Ovary (tissue), 9 donors: ENCODE results near the gene RBM47. TPM values are rescaled to one million over a fixed set of nuclear protein-coding genes. Genes with fewer than 3 reads are reported as not detected.

ENCODE experiments used
- DNase-seq, 5 donors: peaks; one replicate each; pipeline ENCODE4 v3.0.0-alpha.2; 2019 to 2020
- H3K27ac ChIP-seq, 2 donors: fragments of 200-600 bp; one replicate each; pipeline versions ENCODE4 v1.5.1 to v1.8.0; 2019 to 2022
- H3K27me3 ChIP-seq: fragments of 200-600 bp; one replicate; pipeline ENCODE4 v1.8.0; 2022
- H3K36me3 ChIP-seq: fragments of 200-600 bp; sonication (generic); one replicate; pipeline ENCODE4 v1.5.1; 2019
- H3K4me1 ChIP-seq: one replicate; pipeline ENCODE4 v1.8.1; 2013; ENCODE audit warnings: mild to moderate bottlenecking, moderate library complexity; ENCODE audit not compliant: insufficient read depth
- H3K4me3 ChIP-seq: fragments of 200-600 bp; sonication (generic); one replicate; pipeline ENCODE4 v1.5.1; 2017
- H3K9me3 ChIP-seq, 2 donors: fragments of 200-600 bp in 1 of 2; sonication (generic) in 1 of 2; one replicate each; pipeline versions ENCODE4 v1.5.1 to v1.8.1; 2013 to 2019; ENCODE audit warnings: mild to moderate bottlenecking in 1 of 2, moderate library complexity in 1 of 2
- CTCF ChIP-seq, 3 donors: fragments of 450-650 bp in 2 of 3; fragments of 200-600 bp in 1 of 3; IDR thresholded peaks; one replicate each; pipeline versions ENCODE4 v1.5.1 to v1.8.0; 2016 to 2022; ENCODE audit warnings: antibody characterized with exemption in 3 of 3, mild to moderate bottlenecking in 1 of 3
- EP300 ChIP-seq: sonication (generic); formaldehyde crosslinking; IDR thresholded peaks from one replicate; pipeline ENCODE4 v1.6.1; 2017; ENCODE audit warnings: antibody characterized with exemption
- POLR2A ChIP-seq: fragments of 450-650 bp; IDR thresholded peaks from one replicate; pipeline ENCODE4 v1.6.1; 2017; ENCODE audit warnings: antibody characterized with exemption, mild to moderate bottlenecking, moderate library complexity
- WGBS, 3 donors: extraction: QIAGEN DNeasy Blood & Tissue Kit in 1 of 3; methylation state at CpG; one replicate each; pipeline versions ENCODE4 v1.1.5 to v1.1.7; 2013 to 2017; 5-methylcytosine and 5-hydroxymethylcytosine counted together
- intact Hi-C, 4 donors: fragments of 100-400 bp; cut with DNase I; formaldehyde crosslinking; loops; one replicate each; pipeline versions ENCODE4 v1.11.0 to v1.15.1; 2022 to 2023
- polyA plus RNA-seq, 2 donors: library from polyadenylated mRNA; stranded (reverse); fragments of 200-250 nt in 1 of 2; fragments of 350-450 nt in 1 of 2; fragmentation: Illumina TruSeq in 1 of 2; extraction: RNeasy Lipid Tissue Mini Kit (QIAGEN cat#74804) in 1 of 2; gene quantifications; one replicate each; pipeline ENCODE4 v1.2.3, GENCODE V29; 2013 to 2014
- total RNA-seq, 7 donors: library from RNA; depleted of rRNA in 2 of 7; stranded (reverse); fragments of >200 nt in 2 of 7; fragmentation: NEBNext Ultra II Directional in 3 of 7; extraction: Animal tissue kit (Norgen Biotek cat#: 25700) in 3 of 7; gene quantifications; one replicate each; pipeline versions ENCODE4 v1.1.0 to v1.2.4, GENCODE V29; 2016 to 2023
- donor health status: DM: no; HTN: no; CAD: no; lungs with moderate emphysema.
- donor health status: DM: no; HTN: no; CAD: no.
- donor health status: Bipolar disorder and iron deficiency.
- donor health status: DM: yes; HTN: yes; CAD: no.
- donor health status: DM: no; HTN: no; CAD: no.
- donor health status: DM: yes; HTN: yes; CAD: no.

RBM47 gene
- total and polyA plus RNA-seq, 9 donors, result 2.7 to 92.8 (median 10.3) TPM

GRCh38 chr4:40380647-40381046, 249.0 kb downstream of the RBM47 start:
- TF ChIP-seq CTCF (IDR thresholded peaks at IDR 0.05), result no peak
- no peak for TF ChIP-seq EP300
- no peak for TF ChIP-seq POLR2A
- no peaks in the 10 kb centered on the region for H3K9me3 ChIP-seq
- intact Hi-C loops, result no loop called here
- no peaks in the 10 kb centered on the region for H3K27me3 ChIP-seq
- DNase-seq, result no peak
- no peak overlapping the region for H3K4me3 ChIP-seq
- no peaks in the 10 kb centered on the region for H3K4me1 ChIP-seq
- H3K27ac ChIP-seq, result no peak overlapping the region
- whole genome bisulfite sequencing, 3 donors, result 73 to 88% (median 74%) methylated on average over 5 of the region's 5 CpGs
- no peaks in the 10 kb centered on the region for H3K36me3 ChIP-seq

GRCh38 chr4:40379248-40379647, 250.4 kb downstream of the RBM47 start:
- WGBS, 3 donors, result 44 to 60% (median 48%) methylated on average over 3 of the region's 3 CpGs
- no peak for DNase-seq
- no peaks in the 10 kb centered on the region for H3K36me3 ChIP-seq
- H3K27ac ChIP-seq, result no peak overlapping the region
- no peaks in the 10 kb centered on the region for H3K4me1 ChIP-seq
- no peak overlapping the region for H3K4me3 ChIP-seq
- no peak for TF ChIP-seq POLR2A
- no peak for TF ChIP-seq CTCF (IDR thresholded peaks at IDR 0.05)
- no peak for TF ChIP-seq EP300
- H3K27me3 ChIP-seq, result no peaks in the 10 kb centered on the region
- intact Hi-C loops, result no loop called here
- no peaks in the 10 kb centered on the region for H3K9me3 ChIP-seq

- TF ChIP-seq POLR2A (no peak), EP300 (no peak), CTCF (IDR thresholded peaks at IDR 0.05) (no peak)
- H3K27ac ChIP-seq, result no peak overlapping the region
- 48 to 75% (median 50%) methylated on average over 2 of the region's 2 CpGs for WGBS, 3 donors
- no peak for DNase-seq
- H3K9me3 ChIP-seq, result no peaks in the 10 kb centered on the region
- H3K4me3 ChIP-seq, result no peak overlapping the region
- H3K4me1 ChIP-seq, result no peaks in the 10 kb centered on the region
- no peaks in the 10 kb centered on the region for H3K27me3 ChIP-seq
- intact Hi-C loops, result no loop called here
- H3K36me3 ChIP-seq, result no peaks in the 10 kb centered on the region
These were observed 251.0 kb downstream of the RBM47 start for GRCh38 chr4:40378619-40379018.

- no peaks in the 10 kb centered on the region for H3K4me1 ChIP-seq
- 70 to 77% (median 75%) methylated on average over 7 of the region's 7 CpGs for WGBS, 3 donors
- no peak overlapping the region for H3K4me3 ChIP-seq
- intact Hi-C loops, result no loop called here
- no peaks in the 10 kb centered on the region for H3K36me3 ChIP-seq
- no peaks in the 10 kb centered on the region for H3K27me3 ChIP-seq
- no peak overlapping the region for H3K27ac ChIP-seq
- DNase-seq, result no peak
- no peaks in the 10 kb centered on the region for H3K9me3 ChIP-seq
- TF ChIP-seq POLR2A (no peak), EP300 (no peak), CTCF (IDR thresholded peaks at IDR 0.05) (no peak)
These were observed 251.9 kb downstream of the RBM47 start for GRCh38 chr4:40377512-40378365.
